Spleen (tissue), 11 donors: ENCODE results near the gene C2CD2L. TPM values are rescaled to one million over a fixed set of nuclear protein-coding genes. Genes with fewer than 3 reads are reported as not detected.
A peak's percentile ranks its signal among the peaks of the same experiment; 100 is the strongest.

Experiments
- DNase-seq: peaks from one replicate; pipeline ENCODE4 v3.0.0-alpha.2; 2020
- H3K27ac ChIP-seq, 8 donors: fragments of 200-600 bp; sonication (generic) in 7 of 8; 1 replicate in 4 of 8; 2 replicates in 4 of 8; pipeline versions ENCODE4 v1.5.0 to v1.8.0; 2016 to 2021; ENCODE audit warnings: inconsistent platforms in 4 of 8, mild to moderate bottlenecking in 4 of 8, moderate library complexity in 1 of 8
- H3K27me3 ChIP-seq, 7 donors: fragments of 200-600 bp; sonication (generic) in 6 of 7; replicated peaks in 1 of 7; 1 replicate in 4 of 7; 2 replicates in 3 of 7; pipeline versions ENCODE4 v1.5.0 to v1.8.0; 2016 to 2021; ENCODE audit warnings: inconsistent platforms in 3 of 7, mild to moderate bottlenecking in 1 of 7
- H3K36me3 ChIP-seq, 6 donors: fragments of 200-600 bp; sonication (generic) in 5 of 6; 1 replicate in 4 of 6; 2 replicates in 2 of 6; pipeline versions ENCODE4 v1.5.0 to v1.8.0; 2016 to 2021; ENCODE audit warnings: inconsistent platforms in 2 of 6
- H3K4me1 ChIP-seq, 6 donors: fragments of 200-600 bp; sonication (generic) in 5 of 6; 1 replicate in 3 of 6; 2 replicates in 3 of 6; pipeline versions ENCODE4 v1.5.0 to v1.8.0; 2016 to 2021; ENCODE audit warnings: inconsistent platforms in 3 of 6
- H3K4me3 ChIP-seq, 8 donors: fragments of 200-600 bp; sonication (generic) in 7 of 8; 1 replicate in 4 of 8; 2 replicates in 4 of 8; pipeline versions ENCODE4 v1.5.0 to v1.8.0; 2016 to 2021; ENCODE audit warnings: inconsistent platforms in 4 of 8, mild to moderate bottlenecking in 4 of 8, moderate library complexity in 2 of 8
- H3K9me3 ChIP-seq, 8 donors: fragments of 200-600 bp; sonication (generic) in 7 of 8; 1 replicate in 4 of 8; 2 replicates in 4 of 8; pipeline versions ENCODE4 v1.5.0 to v1.8.0; 2016 to 2021; ENCODE audit warnings: inconsistent platforms in 4 of 8
- POLR2A ChIP-seq, 3 donors: fragments of 450-650 bp; IDR thresholded peaks; one replicate each; pipeline ENCODE4 v1.5.1; 2017; ENCODE audit warnings: antibody characterized with exemption in 3 of 3, mild to moderate bottlenecking in 1 of 3
- POLR2AphosphoS5 ChIP-seq, 3 donors: sonication (generic); formaldehyde crosslinking; IDR thresholded peaks; one replicate each; pipeline ENCODE4 v1.5.1; 2017; ENCODE audit warnings: antibody characterized with exemption in 3 of 3
- WGBS, 5 donors: extraction: QIAGEN DNeasy Blood & Tissue Kit in 3 of 5; methylation state at CpG; one replicate each; pipeline versions ENCODE4 v1.1.5 to v1.1.7; 2013 to 2018; 5-methylcytosine and 5-hydroxymethylcytosine counted together
- intact Hi-C: fragments of 100-400 bp; cut with DNase I; formaldehyde crosslinking; loops from one replicate; pipeline ENCODE4 v1.15.0; 2023; ENCODE audit warnings: low total_unique reads
- polyA plus RNA-seq, 3 donors: library from polyadenylated mRNA; stranded (reverse); fragments of 200-250 nt; gene quantifications; one replicate each; pipeline ENCODE4 v1.2.1, GENCODE V29; 2013
- total RNA-seq, 7 donors: library from RNA; depleted of rRNA in 3 of 7; stranded (reverse); fragments of >200 nt in 3 of 7; fragmentation: NEBNext Ultra II Directional in 4 of 7; extraction: Animal tissue kit (Norgen Biotek cat#: 25700) in 4 of 7; gene quantifications; one replicate each; pipeline versions ENCODE4 v1.1.0 to v1.2.1, GENCODE V29; 2016 to 2021
- TF ChIP-seq, protein P1 (sequence below), 11 experiments: fragments of 200-600 bp in 7 of 11; fragments of 450-650 bp in 4 of 11; sonication (generic) in 4 of 11; IDR thresholded peaks in 8 of 11; conservative IDR thresholded peaks in 3 of 11; 1 replicate in 7 of 11; 2 replicates in 4 of 11; pipeline versions ENCODE4 v1.4.0 to v1.8.0; 2016 to 2021; ENCODE audit warnings: antibody characterized with exemption in 11 of 11, inconsistent platforms in 4 of 11, mild to moderate bottlenecking in 1 of 11
- donor health status: healthy with polysubstance abuse.
- donor health status: DM: no; HTN: no; CAD: no; lungs with moderate emphysema.
- donor health status: DM: no; HTN: no; CAD: no.
- donor health status: Bipolar disorder and iron deficiency.
- donor health status: healthy.
- donor health status: DM: no; HTN: no; CAD: no.
- donor health status: DM: yes; HTN: yes; CAD: no.

Gene C2CD2L
- total and polyA plus RNA-seq, 10 donors = 5.8 to 19.6 (median 15.7) TPM

GRCh38 chr11:119145551-119145950 lies 38.4 kb downstream of the C2CD2L start:
- WGBS, 5 donors = 60 to 69% (median 66%) methylated on average over 3 of the region's 3 CpGs
- H3K36me3 ChIP-seq = no peaks in the 10 kb centered on the region
- H3K9me3 ChIP-seq = no peaks in the 10 kb centered on the region
- H3K27me3 ChIP-seq = peaks cover 0 to 72% (median 34%) of the 10 kb centered on the region in 7 donors
- intact Hi-C loops = no loop called here
- TF ChIP-seq POLR2AphosphoS5 (IDR thresholded peaks at IDR 0.05) (no peak), POLR2A (IDR thresholded peaks at IDR 0.05) (no peak)
- TF ChIP-seq, protein P1, sequence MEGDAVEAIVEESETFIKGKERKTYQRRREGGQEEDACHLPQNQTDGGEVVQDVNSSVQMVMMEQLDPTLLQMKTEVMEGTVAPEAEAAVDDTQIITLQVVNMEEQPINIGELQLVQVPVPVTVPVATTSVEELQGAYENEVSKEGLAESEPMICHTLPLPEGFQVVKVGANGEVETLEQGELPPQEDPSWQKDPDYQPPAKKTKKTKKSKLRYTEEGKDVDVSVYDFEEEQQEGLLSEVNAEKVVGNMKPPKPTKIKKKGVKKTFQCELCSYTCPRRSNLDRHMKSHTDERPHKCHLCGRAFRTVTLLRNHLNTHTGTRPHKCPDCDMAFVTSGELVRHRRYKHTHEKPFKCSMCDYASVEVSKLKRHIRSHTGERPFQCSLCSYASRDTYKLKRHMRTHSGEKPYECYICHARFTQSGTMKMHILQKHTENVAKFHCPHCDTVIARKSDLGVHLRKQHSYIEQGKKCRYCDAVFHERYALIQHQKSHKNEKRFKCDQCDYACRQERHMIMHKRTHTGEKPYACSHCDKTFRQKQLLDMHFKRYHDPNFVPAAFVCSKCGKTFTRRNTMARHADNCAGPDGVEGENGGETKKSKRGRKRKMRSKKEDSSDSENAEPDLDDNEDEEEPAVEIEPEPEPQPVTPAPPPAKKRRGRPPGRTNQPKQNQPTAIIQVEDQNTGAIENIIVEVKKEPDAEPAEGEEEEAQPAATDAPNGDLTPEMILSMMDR (IDR thresholded peaks at IDR 0.05 in 8 of 11, conservative IDR thresholded peaks at IDR 0.05 in 3 of 11) = no peak
- DNase-seq = no peak
- peaks cover 0 to 38% (median 24%) of the 10 kb centered on the region in 6 donors for H3K4me1 ChIP-seq
- H3K27ac ChIP-seq = no peak overlapping the region
- no peak overlapping the region for H3K4me3 ChIP-seq

GRCh38 chr11:119147604-119148333 lies 40.6 kb downstream of the C2CD2L start:
- TF ChIP-seq, protein P1 (IDR thresholded peaks at IDR 0.05 in 8 of 11, conservative IDR thresholded peaks at IDR 0.05 in 3 of 11) = no peak
- TF ChIP-seq POLR2AphosphoS5 (IDR thresholded peaks at IDR 0.05) (no peak), POLR2A (IDR thresholded peaks at IDR 0.05) (no peak)
- Histone ChIP-seq H3K36me3 (no peaks in the 10 kb centered on the region), H3K9me3 (no peaks in the 10 kb centered on the region), H3K27me3 (peaks cover 0 to 72% (median 34%) of the 10 kb centered on the region in 7 donors), H3K4me3 (peak overlapping the region in 1 of 8 donors; percentile 76), H3K4me1 (peaks cover 0 to 38% (median 24%) of the 10 kb centered on the region in 6 donors), H3K27ac (no peak overlapping the region)
- intact Hi-C loops = no loop called here
- no peak for DNase-seq
- WGBS, 5 donors = 52 to 59% (median 55%) methylated on average over 6 of the region's 6 CpGs

DNA sequence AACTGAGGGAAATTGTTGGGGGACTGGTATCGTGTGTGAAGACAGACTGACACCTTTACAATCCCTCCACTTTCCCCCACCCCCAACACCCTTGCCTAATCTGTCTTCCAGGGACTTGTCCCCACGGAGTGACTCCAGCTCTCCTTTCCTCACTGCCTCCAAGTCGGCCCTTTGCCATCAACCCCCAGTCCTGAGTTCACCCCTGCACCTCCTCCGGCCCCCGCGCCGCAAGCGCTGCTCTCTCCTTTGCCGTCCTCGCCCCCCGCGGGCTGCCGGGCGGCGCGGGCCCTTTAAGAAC lies 41.5 kb downstream of the C2CD2L start:
- intact Hi-C loops = no loop called here
- H3K36me3 ChIP-seq = no peaks in the 10 kb centered on the region
- TF ChIP-seq POLR2AphosphoS5 (IDR thresholded peaks at IDR 0.05) = no peak
- TF ChIP-seq POLR2A (IDR thresholded peaks at IDR 0.05) = no peak
- TF ChIP-seq, protein P1 (IDR thresholded peaks at IDR 0.05 in 8 of 11, conservative IDR thresholded peaks at IDR 0.05 in 3 of 11) = no peak
- H3K27me3 ChIP-seq = peaks cover 0 to 70% (median 34%) of the 10 kb centered on the region in 7 donors
- DNase-seq = no peak
- peak overlapping the region; percentile 44 to 76 (median 58) for H3K4me3 ChIP-seq
- H3K27ac ChIP-seq = no peak overlapping the region
- no peaks in the 10 kb centered on the region for H3K9me3 ChIP-seq
- WGBS, 5 donors = 2 to 4% (median 3%) methylated on average over 15 to 16 of the region's 16 CpGs
- peaks cover 0 to 38% (median 24%) of the 10 kb centered on the region in 6 donors for H3K4me1 ChIP-seq

- peaks cover 0 to 38% (median 24%) of the 10 kb centered on the region in 6 donors for H3K4me1 ChIP-seq
- intact Hi-C loops = no loop called here
- H3K27ac ChIP-seq = no peak within 1 kb of the TSS
- DNase-seq = no peak
- WGBS, 5 donors = 0 to 1% (median 1%) methylated on average over 15 to 73 of the region's 73 CpGs
- H3K36me3 ChIP-seq = no peaks in the 10 kb centered on the region
- TF ChIP-seq, protein P1 (IDR thresholded peaks at IDR 0.05 in 8 of 11, conservative IDR thresholded peaks at IDR 0.05 in 3 of 11) = no peak
- TF ChIP-seq POLR2AphosphoS5 (IDR thresholded peaks at IDR 0.05) = no peak
- TF ChIP-seq POLR2A (IDR thresholded peaks at IDR 0.05) = no peak
- peak within 1 kb of the TSS; percentile 44 to 76 (median 58) for H3K4me3 ChIP-seq
- H3K27me3 ChIP-seq = peaks cover 0 to 70% (median 34%) of the 10 kb centered on the region in 7 donors
- H3K9me3 ChIP-seq = no peaks in the 10 kb centered on the region
These were observed 42.1 kb downstream of the C2CD2L start, which contains the start of gene ABCG4 for GRCh38 chr11:119149018-119149785. ABCG4 (plus strand) TSS chr11:119149052; CDS start chr11:119149966, 914 bp downstream.
